Gastroesophageal sphincter (tissue), 3 donors: ENCODE measurements around the gene AK1.

Experiments used
- CTCF ChIP-seq, 4 experiments: fragments of 200-600 bp in 2 of 4; fragments of 450-650 bp in 2 of 4; sonication (generic) in 1 of 4; IDR thresholded peaks; one replicate each; pipeline ENCODE4 v1.5.1; 2017 to 2019; ENCODE audit warnings: antibody characterized with exemption in 4 of 4, mild to moderate bottlenecking in 2 of 4, moderate library complexity in 2 of 4
- EP300 ChIP-seq: sonication (generic); formaldehyde crosslinking; IDR thresholded peaks from one replicate; pipeline ENCODE4 v1.6.1; 2017; ENCODE audit warnings: antibody characterized with exemption, mild to moderate bottlenecking
- POLR2AphosphoS5 ChIP-seq: sonication (generic); formaldehyde crosslinking; IDR thresholded peaks from one replicate; pipeline ENCODE4 v1.6.1; 2017; ENCODE audit warnings: antibody characterized with exemption

GRCh38 chr9:127857278-127857677, 20.2 kb downstream of the AK1 start:
- TF ChIP-seq POLR2AphosphoS5, result no peak
- no peak for TF ChIP-seq CTCF (IDR thresholded peaks at IDR 0.05)
- no peak for TF ChIP-seq EP300
